Gastroesophageal sphincter (tissue), 4 donors: ENCODE measurements around the gene GPR160. TPM values are rescaled to one million over a fixed set of nuclear protein-coding genes. Genes with fewer than 3 reads are reported as not detected.

ENCODE experiments used
- ATAC-seq: fragments of 150-250 bp; one replicate; pipeline ENCODE4 v1.9.1; 2016; ENCODE audit warnings: mild to moderate bottlenecking, moderate library complexity
- H3K27ac ChIP-seq, 4 donors: fragments of 200-600 bp; sonication (generic) in 3 of 4; 1 replicate in 3 of 4; 2 replicates in 1 of 4; pipeline ENCODE4 v1.5.1; 2016 to 2019
- H3K27me3 ChIP-seq: fragments of 200-600 bp; sonication (generic); one replicate; pipeline ENCODE4 v1.5.1; 2019
- H3K36me3 ChIP-seq, 2 donors: fragments of 200-600 bp; sonication (generic); one replicate each; pipeline ENCODE4 v1.5.1; 2019; ENCODE audit warnings: control low read depth in 1 of 2
- H3K4me1 ChIP-seq, 3 donors: fragments of 200-600 bp; sonication (generic); 1 replicate in 2 of 3; 2 replicates in 1 of 3; pipeline ENCODE4 v1.5.1; 2016 to 2019; ENCODE audit warnings: control low read depth in 2 of 3
- H3K4me3 ChIP-seq, 2 donors: fragments of 200-600 bp; sonication (generic); one replicate each; pipeline ENCODE4 v1.5.1; 2019; ENCODE audit warnings: mild to moderate bottlenecking in 1 of 2, moderate library complexity in 1 of 2
- H3K9me3 ChIP-seq, 3 donors: fragments of 200-600 bp; sonication (generic); one replicate each; pipeline ENCODE4 v1.5.1; 2017 to 2019; ENCODE audit warnings: control low read depth in 2 of 3
- CTCF ChIP-seq, 4 experiments: fragments of 200-600 bp in 2 of 4; fragments of 450-650 bp in 2 of 4; sonication (generic) in 1 of 4; IDR thresholded peaks; one replicate each; pipeline ENCODE4 v1.5.1; 2017 to 2019; ENCODE audit warnings: antibody characterized with exemption in 4 of 4, mild to moderate bottlenecking in 2 of 4, moderate library complexity in 2 of 4
- EP300 ChIP-seq: sonication (generic); formaldehyde crosslinking; IDR thresholded peaks from one replicate; pipeline ENCODE4 v1.6.1; 2017; ENCODE audit warnings: antibody characterized with exemption, mild to moderate bottlenecking
- POLR2A ChIP-seq, 2 donors: fragments of 450-650 bp; IDR thresholded peaks; one replicate each; pipeline ENCODE4 v1.6.1; 2017; ENCODE audit warnings: antibody characterized with exemption in 2 of 2, mild to moderate bottlenecking in 2 of 2, moderate library complexity in 1 of 2
- POLR2AphosphoS5 ChIP-seq: sonication (generic); formaldehyde crosslinking; IDR thresholded peaks from one replicate; pipeline ENCODE4 v1.6.1; 2017; ENCODE audit warnings: antibody characterized with exemption
- WGBS, 2 donors: methylation state at CpG; one replicate each; pipeline ENCODE4 v1.1.5; 2018; ENCODE audit warnings: low coverage in 1 of 2; 5-methylcytosine and 5-hydroxymethylcytosine counted together
- total RNA-seq, 4 donors: library from RNA; depleted of rRNA; stranded (reverse); fragments of >200 nt; gene quantifications; one replicate each; pipeline ENCODE4 v1.1.0, GENCODE V29; 2016

The GPR160 gene
- total RNA-seq, 4 donors from 2014 or later, result 0.31 to 4.3 (median 0.94) TPM

DNA sequence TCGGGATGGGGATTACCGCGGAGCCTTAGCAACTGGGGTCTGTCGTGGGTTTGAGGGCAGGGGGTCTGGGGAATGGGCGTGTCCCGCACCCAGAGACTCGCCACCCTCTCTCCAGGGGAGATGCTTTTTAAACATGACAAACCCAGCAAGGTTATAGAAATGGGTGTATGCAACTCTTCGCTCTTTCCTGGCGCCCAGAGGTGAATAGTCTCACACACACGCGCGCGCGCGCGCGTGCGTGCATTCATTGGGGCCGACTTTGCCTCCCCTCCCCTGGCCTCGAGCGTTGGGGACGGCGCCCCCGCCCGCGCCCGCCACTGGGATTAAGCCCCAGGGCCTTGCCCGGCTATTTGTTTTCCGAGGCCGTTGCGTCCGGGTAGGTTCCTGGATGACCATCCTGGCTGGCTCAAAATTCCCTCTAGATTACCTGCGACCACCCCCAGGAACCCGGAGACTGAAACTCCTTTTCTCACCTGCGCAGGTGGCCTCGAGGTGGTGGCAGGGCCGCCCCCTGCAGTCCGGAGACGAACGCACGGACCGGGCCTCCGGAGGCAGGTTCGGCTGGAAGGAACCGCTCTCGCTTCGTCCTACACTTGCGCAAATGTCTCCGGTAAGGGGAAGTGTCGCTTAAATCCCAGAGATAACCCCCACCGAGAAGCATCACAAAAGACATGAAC is 777 bp downstream of the GPR160 start:
- ATAC-seq, result no peak
- H3K9me3 ChIP-seq, result no peaks in the 10 kb centered on the region
- no peak for TF ChIP-seq EP300
- TF ChIP-seq CTCF (IDR thresholded peaks at IDR 0.05), result no peak
- TF ChIP-seq POLR2AphosphoS5, result no peak
- TF ChIP-seq POLR2A (IDR thresholded peaks at IDR 0.05), result no peak
- H3K36me3 ChIP-seq, result no peaks in the 10 kb centered on the region
- H3K27me3 ChIP-seq, result peaks cover 86% of the 10 kb centered on the region
- no peak overlapping the region for H3K27ac ChIP-seq
- peaks cover 0 to 22% (median 13%) of the 10 kb centered on the region in 3 donors for H3K4me1 ChIP-seq
- peak overlapping the region; percentile 28 to 66 for H3K4me3 ChIP-seq
- WGBS, 2 donors, result 5 to 17% methylated on average over 3 to 7 of the region's 51 CpGs

- WGBS, 2 donors, result 8 to 36% methylated on average over 6 of the region's 8 CpGs
- Histone ChIP-seq H3K27ac (no peak overlapping the region), H3K4me3 (no peak overlapping the region), H3K27me3 (peaks cover 92% of the 10 kb centered on the region), H3K9me3 (no peaks in the 10 kb centered on the region), H3K4me1 (peaks cover 0 to 22% (median 13%) of the 10 kb centered on the region in 3 donors), H3K36me3 (no peaks in the 10 kb centered on the region)
- ATAC-seq, result no peak
- TF ChIP-seq POLR2A (IDR thresholded peaks at IDR 0.05) (no peak), EP300 (no peak), POLR2AphosphoS5 (no peak), CTCF (IDR thresholded peaks at IDR 0.05) (no peak)
Observed at GRCh38 chr3:170040418-170040817, 2.6 kb downstream of the GPR160 start.

- H3K27me3 ChIP-seq, result peaks cover 61% of the 10 kb centered on the region
- 44 to 68% methylated on average over 3 to 6 of the region's 7 CpGs for WGBS, 2 donors
- no peak overlapping the region for H3K4me3 ChIP-seq
- H3K9me3 ChIP-seq, result no peaks in the 10 kb centered on the region
- TF ChIP-seq POLR2AphosphoS5 (no peak), CTCF (IDR thresholded peaks at IDR 0.05) (no peak)
- H3K4me1 ChIP-seq, result peaks cover 0 to 9% (median 3%) of the 10 kb centered on the region in 3 donors
- H3K27ac ChIP-seq, result no peak overlapping the region
- H3K36me3 ChIP-seq, result no peaks in the 10 kb centered on the region
- ATAC-seq, result no peak
Observed at GRCh38 chr3:170043506-170043905, 5.7 kb downstream of the GPR160 start.

DNA sequence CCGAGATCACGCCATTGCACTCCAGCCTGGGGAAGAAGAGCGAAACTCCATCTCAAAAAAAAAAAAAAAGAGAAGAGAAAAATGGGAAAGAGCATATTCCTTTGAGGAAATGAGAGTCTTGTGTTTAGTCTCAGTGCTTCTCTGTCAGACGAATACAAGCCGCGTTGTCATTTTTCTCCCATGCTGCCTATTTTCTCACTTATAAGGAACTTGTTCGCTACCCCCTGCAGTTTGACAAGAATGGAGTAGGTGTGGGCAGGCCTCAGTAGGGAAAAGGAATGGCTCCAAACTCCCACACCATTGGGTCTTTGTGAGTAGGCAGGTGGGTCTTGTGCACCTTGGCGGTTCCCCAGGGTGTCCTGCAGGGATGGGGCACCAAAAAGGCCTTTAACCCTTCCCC is 6.5 kb downstream of the GPR160 start:
- WGBS, 2 donors, result 83 to 86% methylated on average over 2 to 4 of the region's 8 CpGs
- TF ChIP-seq POLR2AphosphoS5, result no peak
- TF ChIP-seq EP300, result no peak
- no peak for TF ChIP-seq CTCF (IDR thresholded peaks at IDR 0.05)
- Histone ChIP-seq H3K27ac (peak overlapping the region in 1 of 4 donors; percentile 31), H3K4me1 (peaks cover 0 to 5% (median 0%) of the 10 kb centered on the region in 3 donors), H3K4me3 (no peak overlapping the region), H3K9me3 (no peaks in the 10 kb centered on the region), H3K27me3 (peaks cover 53% of the 10 kb centered on the region), H3K36me3 (no peaks in the 10 kb centered on the region)
- ATAC-seq, result no peak

- Histone ChIP-seq H3K27ac (peak overlapping the region in 1 of 4 donors; percentile 31), H3K36me3 (no peaks in the 10 kb centered on the region), H3K9me3 (no peaks in the 10 kb centered on the region), H3K4me3 (no peak overlapping the region), H3K27me3 (peaks cover 48% of the 10 kb centered on the region), H3K4me1 (peaks cover 0 to 5% (median 0%) of the 10 kb centered on the region in 3 donors)
- no peak for TF ChIP-seq CTCF (IDR thresholded peaks at IDR 0.05)
- TF ChIP-seq POLR2A (IDR thresholded peaks at IDR 0.05), result no peak
- no peak for TF ChIP-seq POLR2AphosphoS5
- TF ChIP-seq EP300, result no peak
- WGBS, 2 donors, result 74 to 82% methylated on average over 4 to 8 of the region's 8 CpGs
- no peak for ATAC-seq
Observed at GRCh38 chr3:170044795-170045244, 7.0 kb downstream of the GPR160 start.
